Fibroblast of lung (primary cell): ENCODE results near the gene PTTG2. TPM values are rescaled to one million over a fixed set of nuclear protein-coding genes. Genes with fewer than 3 reads are reported as not detected.

ENCODE experiments used
- DNase-seq, 2 donors: peaks; one replicate each; pipeline versions ENCODE4 v3.0.0 to v3.0.0-alpha.2; 2010; ENCODE audit warnings: low read depth in 2 of 2
- H2AFZ ChIP-seq: 2 replicates; pipeline ENCODE4 v1.5.1; 2012; ENCODE audit warnings: low read length, control low read depth, inconsistent platforms
- H3K27ac ChIP-seq: 2 replicates; pipeline ENCODE4 v1.5.1; 2011; ENCODE audit warnings: low read length, control low read depth; ENCODE audit not compliant: insufficient read depth
- H3K27me3 ChIP-seq: 2 replicates; pipeline ENCODE4 v1.5.1; 2011; ENCODE audit warnings: mild to moderate bottlenecking, low read length; ENCODE audit not compliant: control insufficient read depth, insufficient read depth
- H3K36me3 ChIP-seq: 2 replicates; pipeline ENCODE4 v1.5.1; 2011; ENCODE audit warnings: low read length; ENCODE audit not compliant: control insufficient read depth, insufficient read depth
- H3K4me1 ChIP-seq: 2 replicates; pipeline ENCODE4 v1.5.1; 2011; ENCODE audit warnings: low read length; ENCODE audit not compliant: control insufficient read depth, insufficient read depth; ENCODE audit errors: extremely low read depth
- H3K4me2 ChIP-seq: 2 replicates; pipeline ENCODE4 v1.5.1; 2011; ENCODE audit warnings: low read length, control low read depth; ENCODE audit not compliant: insufficient read depth; ENCODE audit errors: extremely low read depth
- H3K4me3 ChIP-seq, 4 experiments: fragments of 200-600 bp in 1 of 4; sonication (generic) in 1 of 4; replicated peaks in 1 of 4; 2 replicates each; pipeline ENCODE4 v1.5.1; 2011 to 2016; ENCODE audit warnings: low read length in 4 of 4, low read depth in 3 of 4, mild to moderate bottlenecking in 3 of 4, control low read depth in 2 of 4, inconsistent platforms in 1 of 4, mixed read lengths in 1 of 4; ENCODE audit not compliant: insufficient read depth in 1 of 4; ENCODE audit errors: control extremely low read depth in 1 of 4
- H3K79me2 ChIP-seq: 2 replicates; pipeline ENCODE4 v1.5.1; 2012; ENCODE audit warnings: mild to moderate bottlenecking, low read length, inconsistent platforms; ENCODE audit not compliant: control insufficient read depth, insufficient read depth
- H3K9ac ChIP-seq: 2 replicates; pipeline ENCODE4 v1.5.1; 2011; ENCODE audit warnings: mild to moderate bottlenecking, low read length, control low read depth; ENCODE audit not compliant: insufficient read depth
- H3K9me3 ChIP-seq: 2 replicates; pipeline ENCODE4 v1.5.1; 2012; ENCODE audit warnings: low read depth, low read length; ENCODE audit not compliant: control insufficient read depth, insufficient read depth
- H4K20me1 ChIP-seq: 2 replicates; pipeline ENCODE4 v1.5.1; 2011; ENCODE audit warnings: low read length; ENCODE audit not compliant: control insufficient read depth, insufficient read depth; ENCODE audit errors: extremely low read depth
- CTCF ChIP-seq, 2 donors: IDR thresholded peaks in 1 of 2; conservative IDR thresholded peaks in 1 of 2; 1 replicate in 1 of 2; 2 replicates in 1 of 2; pipeline ENCODE4 v1.5.1; 2011 to 2012; ENCODE audit warnings: low read length in 2 of 2, control low read depth in 1 of 2, inconsistent platforms in 1 of 2, low read depth in 1 of 2, mild to moderate bottlenecking in 1 of 2
- EZH2 ChIP-seq: IDR thresholded peaks from 2 replicates; pipeline ENCODE4 v1.5.1; 2012; ENCODE audit warnings: low read length, control low read depth, mild to moderate bottlenecking; ENCODE audit errors: missing control alignments
- polyA plus RNA-seq, 2 donors: library from polyadenylated mRNA; depleted of rRNA in 1 of 2; stranded (reverse) in 1 of 2; unstranded in 1 of 2; fragments of >200 nt; gene quantifications; 2 replicates each; pipeline ENCODE4 v1.2.1, GENCODE V29; 2011 to 2012; ENCODE audit warnings: missing spikeins in 1 of 2
- total RNA-seq: library from RNA; depleted of rRNA; stranded (reverse); fragments of >200 nt; gene quantifications from 2 replicates; pipeline ENCODE4 v1.2.1, GENCODE V29; 2014

PTTG2 gene
- total and polyA plus RNA-seq, 2 donors (not counting 1 experiment from before 2014, with no cell fraction given) = not detected

- Histone ChIP-seq H3K9ac (no peak overlapping the region), H2AFZ (no peak overlapping the region), H3K27ac (no peak overlapping the region), H3K4me1 (no peaks in the 10 kb centered on the region), H3K27me3 (no peaks in the 10 kb centered on the region), H3K36me3 (no peaks in the 10 kb centered on the region), H3K9me3 (no peaks in the 10 kb centered on the region), H3K79me2 (peaks cover 3% of the 10 kb centered on the region), H3K4me2 (peak overlapping the region; percentile 36), H3K4me3 (no peak overlapping the region), H4K20me1 (no peaks in the 10 kb centered on the region)
- TF ChIP-seq EZH2 = no peak
- TF ChIP-seq CTCF (conservative IDR thresholded peaks at IDR 0.05 in 1 of 2, IDR thresholded peaks at IDR 0.05 in 1 of 2; ENCODE audit: low read depth in 1 of 2, low read length in 2 of 2) = no peak
- DNase-seq = no peak
Observed at GRCh38 chr4:38009949-38010348, 49.8 kb downstream of the PTTG2 start.

Other genes starting within 250 kb of the PTTG2 start
- gene PGM2, start 133.7 kb upstream of the PTTG2 start, total RNA-seq = 14.1 and 15.0 TPM in 2 replicates
- gene PGM2, start 133.7 kb upstream of the PTTG2 start, polyA plus RNA-seq = 14.3 and 15.1 TPM in 2 replicates
- gene TBC1D1, start 69.3 kb upstream of the PTTG2 start, total RNA-seq = 57.3 and 90.0 TPM in 2 replicates
- 39.7 and 52.1 TPM in 2 replicates for gene TBC1D1, start 69.3 kb upstream of the PTTG2 start, polyA plus RNA-seq